H1 (cell line): ENCODE results near the gene ATP6V1G1. TPM values are rescaled to one million over a fixed set of nuclear protein-coding genes. Genes with fewer than 3 reads are reported as not detected.
A peak's percentile ranks its signal among the peaks of the same experiment; 100 is the strongest.

Source experiments
- CTCF ChIA-PET: fragments of 300-600 bp; sonication (Branson Sonifier 250); formaldehyde crosslinking; loops from one replicate; lab custom pipeline; 2021; ENCODE audit not compliant: partially characterized antibody; lab: Charles Lee
- POLR2A ChIA-PET: fragments of 300-600 bp; sonication (Branson Sonifier 250); formaldehyde crosslinking; loops from one replicate; lab custom pipeline; 2021; ENCODE audit warnings: inconsistent platforms; ENCODE audit not compliant: partially characterized antibody; lab: Charles Lee
- DNase-seq, 2 experiments: peaks; one replicate each; pipeline versions ENCODE4 v3.0.0 to v3.0.0-alpha.2; 2010 to 2022; ENCODE audit warnings: low spot score in 2 of 2, low read depth in 1 of 2, mixed read lengths in 1 of 2
- FAIRE-seq: peaks from 2 replicates; lab custom pipeline; 2011; peaks lifted over from hg19 to GRCh38; lab: Jason Lieb, UNC
- H2AFZ ChIP-seq: 2 replicates; pipeline ENCODE4 v1.8.1; 2012; ENCODE audit warnings: low read length, inconsistent platforms
- H2AK5ac ChIP-seq: 2 replicates; pipeline ENCODE4 v1.6.1; 2013; ENCODE audit warnings: low read depth, low read length
- H2BK120ac ChIP-seq: replicated peaks from 2 replicates; pipeline ENCODE3; 2013; ENCODE audit warnings: low read depth, low read length, inconsistent platforms
- H2BK12ac ChIP-seq: 2 replicates; pipeline ENCODE4 v1.6.1; 2013; ENCODE audit warnings: low read depth, low read length
- H2BK15ac ChIP-seq: 2 replicates; pipeline ENCODE4 v1.6.1; 2013; ENCODE audit warnings: low read length
- H2BK20ac ChIP-seq: 2 replicates; pipeline ENCODE4 v1.6.1; 2013; ENCODE audit warnings: low read length
- H2BK5ac ChIP-seq: 2 replicates; pipeline ENCODE4 v1.6.1; 2013; ENCODE audit warnings: low read depth, low read length
- H3K14ac ChIP-seq: 2 replicates; pipeline ENCODE4 v1.6.1; 2013; ENCODE audit warnings: inconsistent platforms; ENCODE audit not compliant: insufficient read length
- H3K18ac ChIP-seq: 2 replicates; pipeline ENCODE4 v1.6.1; 2013; ENCODE audit warnings: low read length; ENCODE audit errors: extremely low read depth
- H3K23ac ChIP-seq: 2 replicates; pipeline ENCODE4 v1.6.1; 2013; ENCODE audit warnings: inconsistent platforms; ENCODE audit not compliant: insufficient read length
- H3K23me2 ChIP-seq: 2 replicates; pipeline ENCODE4 v1.6.1; 2013; ENCODE audit warnings: low read depth, low read length
- H3K27ac ChIP-seq: 2 replicates; pipeline ENCODE4 v1.6.1; 2011; ENCODE audit warnings: low read depth, low read length, inconsistent platforms
- H3K27me3 ChIP-seq, 4 experiments: replicated peaks in 1 of 4; 1 replicate in 1 of 4; 2 replicates in 3 of 4; pipeline versions ENCODE4 v1.6.1 to v1.8.1; 2011 to 2013; ENCODE audit warnings: low read length in 3 of 4, mild to moderate bottlenecking in 3 of 4, inconsistent platforms in 2 of 4, mixed read lengths in 2 of 4, moderate library complexity in 1 of 4; ENCODE audit not compliant: control insufficient read depth in 3 of 4, insufficient read depth in 3 of 4; ENCODE audit errors: extremely low read depth in 1 of 4
- H3K36me3 ChIP-seq, 4 experiments: 2 replicates each; pipeline versions ENCODE4 v1.6.1 to v1.8.1; 2011 to 2013; ENCODE audit warnings: mild to moderate bottlenecking in 4 of 4, low read length in 3 of 4, moderate library complexity in 2 of 4, control low read depth in 1 of 4, inconsistent platforms in 1 of 4; ENCODE audit not compliant: insufficient read depth in 4 of 4, control insufficient read depth in 2 of 4
- H3K4ac ChIP-seq: replicated peaks from 2 replicates; pipeline ENCODE3; 2013; ENCODE audit warnings: low read length, low read depth, mixed read lengths, inconsistent platforms; ENCODE audit not compliant: insufficient read length
- H3K4me1 ChIP-seq, 4 experiments: replicated peaks in 1 of 4; 1 replicate in 1 of 4; 2 replicates in 3 of 4; pipeline versions ENCODE4 v1.6.1 to v1.8.1; 2011 to 2013; ENCODE audit warnings: low read length in 3 of 4, inconsistent platforms in 2 of 4, mixed read lengths in 1 of 4; ENCODE audit not compliant: insufficient read depth in 4 of 4, control insufficient read depth in 3 of 4
- H3K4me2 ChIP-seq, 2 experiments: 2 replicates each; pipeline versions ENCODE4 v1.6.1 to v1.8.1; 2011 to 2013; ENCODE audit warnings: low read depth in 2 of 2, low read length in 2 of 2, control low read depth in 1 of 2, inconsistent platforms in 1 of 2, mild to moderate bottlenecking in 1 of 2; ENCODE audit not compliant: insufficient read depth in 1 of 2
- H3K4me3 ChIP-seq, 4 experiments: fragments of 200-600, 300-600 bp in 1 of 4; sonication (generic), shearing (Covaris generic), sonication (Bioruptor Twin) in 1 of 4; 2 replicates each; pipeline versions ENCODE4 v1.5.1 to v1.8.1; 2011 to 2016; ENCODE audit warnings: low read length in 4 of 4, low read depth in 3 of 4, control low read depth in 2 of 4, inconsistent platforms in 2 of 4, mild to moderate bottlenecking in 2 of 4, mixed read lengths in 1 of 4, moderate library complexity in 1 of 4; ENCODE audit not compliant: insufficient read depth in 2 of 4; ENCODE audit errors: extremely low read depth in 1 of 4
- H3K56ac ChIP-seq: replicated peaks from 2 replicates; pipeline ENCODE3; 2013; ENCODE audit warnings: low read depth, mild to moderate bottlenecking, mixed read lengths, low read length, inconsistent platforms; ENCODE audit not compliant: insufficient read length
- H3K79me1 ChIP-seq: 2 replicates; pipeline ENCODE4 v1.6.1; 2013; ENCODE audit warnings: low read depth, low read length, control low read depth
- H3K79me2 ChIP-seq, 2 experiments: 2 replicates each; pipeline versions ENCODE4 v1.6.1 to v1.8.1; 2012 to 2013; ENCODE audit warnings: low read length in 2 of 2, mild to moderate bottlenecking in 2 of 2, inconsistent platforms in 1 of 2; ENCODE audit not compliant: insufficient read depth in 2 of 2, control insufficient read depth in 1 of 2
- H3K9ac ChIP-seq, 4 experiments: replicated peaks in 1 of 4; 1 replicate in 1 of 4; 2 replicates in 3 of 4; pipeline versions ENCODE4 v1.6.1 to v1.8.1; 2011 to 2013; ENCODE audit warnings: low read depth in 3 of 4, low read length in 3 of 4, control low read depth in 2 of 4, mild to moderate bottlenecking in 2 of 4, moderate library complexity in 2 of 4, inconsistent platforms in 1 of 4; ENCODE audit errors: extremely low read depth in 1 of 4
- H3K9me3 ChIP-seq, 2 experiments: 2 replicates each; pipeline versions ENCODE4 v1.6.1 to v1.8.1; 2012 to 2013; ENCODE audit warnings: mild to moderate bottlenecking in 2 of 2, moderate library complexity in 2 of 2, control low read depth in 1 of 2, inconsistent platforms in 1 of 2, low read depth in 1 of 2, low read length in 1 of 2, mixed read lengths in 1 of 2; ENCODE audit not compliant: insufficient read depth in 2 of 2
- H4K20me1 ChIP-seq, 2 experiments: replicated peaks in 1 of 2; 2 replicates each; pipeline versions ENCODE3 to v1.8.1; 2011 to 2013; ENCODE audit warnings: inconsistent platforms in 2 of 2, low read length in 2 of 2, mild to moderate bottlenecking in 1 of 2; ENCODE audit not compliant: insufficient read depth in 2 of 2, control insufficient read depth in 1 of 2
- H4K5ac ChIP-seq: 2 replicates; pipeline ENCODE4 v1.6.1; 2013; ENCODE audit warnings: low read length, low read depth, mixed read lengths, inconsistent platforms; ENCODE audit not compliant: insufficient read length
- H4K8ac ChIP-seq: 2 replicates; pipeline ENCODE4 v1.8.0; 2013; ENCODE audit warnings: mild to moderate bottlenecking, moderate library complexity, low read length, inconsistent platforms; ENCODE audit not compliant: insufficient read depth; ENCODE audit errors: extremely low read depth
- H4K91ac ChIP-seq: replicated peaks from 2 replicates; pipeline ENCODE3; 2013; ENCODE audit warnings: low read length, mixed read lengths, inconsistent platforms; ENCODE audit not compliant: insufficient read length
- RBBP5 ChIP-seq: IDR thresholded peaks from 2 replicates; pipeline ENCODE4 v1.7.1; 2012; ENCODE audit warnings: low read depth, mild to moderate bottlenecking, inconsistent platforms, low read length, moderate library complexity, borderline replicate concordance
- WGBS, 2 experiments: shearing (Covaris generic) in 1 of 2; methylation state at CpG; one replicate each; pipeline versions ENCODE4 v1.1.6 to v1.1.7; 2013 to 2015; ENCODE audit warnings: low lambda C conversion rate in 2 of 2, mixed read lengths in 2 of 2, inconsistent platforms in 1 of 2, low coverage in 1 of 2, missing lambda C conversion rate in 1 of 2; ENCODE audit not compliant: insufficient replicate concordance in 2 of 2, insufficient coverage in 1 of 2, insufficient read length in 1 of 2; ENCODE audit errors: extremely low coverage in 1 of 2, missing lambda C conversion rate in 1 of 2; 5-methylcytosine and 5-hydroxymethylcytosine counted together
- polyA plus RNA-seq, 7 experiments: library from polyadenylated mRNA; depleted of rRNA in 3 of 7; stranded (reverse) in 5 of 7; unstranded in 2 of 7; fragments of >200 nt in 5 of 7; fragments of 200-250 nt in 2 of 7; gene quantifications; 1 replicate in 5 of 7; 2 replicates in 1 of 7; 4 replicates in 1 of 7; pipeline versions ENCODE4 v1.2.1 to v1.2.3, GENCODE V29; 2011 to 2013; ENCODE audit warnings: missing spikeins in 2 of 7, mixed read lengths in 2 of 7
- total RNA-seq: library from RNA; stranded (reverse); fragmentation: NEBNext Ultra II Directional; extraction: Animal tissue kit (Norgen Biotek cat#: 25700); gene quantifications from 2 replicates; pipeline ENCODE4 v1.2.1, GENCODE V29; 2021

The ATP6V1G1 gene
- total and polyA plus RNA-seq, 2 of the 8 experiments (the other 6 are each of a cell fraction or from before 2014, with no cell fraction given): 112 to 124 TPM

DNA sequence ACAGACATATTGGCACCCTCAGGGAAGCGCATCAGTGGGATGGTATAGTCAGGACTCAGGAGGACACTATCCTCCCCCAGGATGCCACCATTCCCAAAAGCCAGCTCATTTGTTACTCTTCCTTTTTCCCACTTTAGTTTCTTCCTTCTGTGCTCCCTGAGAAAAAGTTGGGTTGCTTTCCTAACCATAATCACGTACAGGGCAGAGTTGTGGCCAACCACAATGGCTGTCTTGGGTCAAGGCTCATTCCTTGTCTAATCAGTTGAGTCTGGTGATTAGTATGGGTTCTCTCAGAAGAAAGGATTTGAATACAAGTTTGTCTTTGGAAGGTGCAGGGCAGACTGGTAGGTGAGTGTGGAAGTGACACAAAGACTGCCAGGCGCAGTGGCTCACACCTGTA lies 26.6 kb upstream of the ATP6V1G1 start:
- no peaks in the 10 kb centered on the region for H3K23me2 ChIP-seq
- H2BK20ac ChIP-seq: no peak overlapping the region
- no peaks in the 10 kb centered on the region for H3K79me2 ChIP-seq
- no peak overlapping the region for H2BK120ac ChIP-seq
- H3K4me3 ChIP-seq: no peak overlapping the region
- no peak for TF ChIP-seq RBBP5
- H3K27ac ChIP-seq: no peak overlapping the region
- H4K5ac ChIP-seq: no peak overlapping the region
- no peaks in the 10 kb centered on the region for H3K4me1 ChIP-seq
- peak overlapping the region; percentile 27 for H3K23ac ChIP-seq
- no peak overlapping the region for H2BK15ac ChIP-seq
- ChIA-PET CTCF (interaction anchor here (1.4 to 2.4 kb wide), 6 partner anchors 12 to 129 kb away, joined by 3 to 11 read pairs (median 5); no protein-coding TSS in a partner anchor), POLR2A (interaction anchor here (1.4 kb wide), 1 partner anchor 18 kb away, joined by 4 read pairs; no protein-coding TSS in a partner anchor)
- H2BK12ac ChIP-seq: no peak overlapping the region
- no peaks in the 10 kb centered on the region for H3K36me3 ChIP-seq
- no peak overlapping the region for H3K4me2 ChIP-seq
- no peaks in the 10 kb centered on the region for H4K20me1 ChIP-seq
- H4K91ac ChIP-seq: no peak overlapping the region
- no peak for FAIRE-seq
- H3K4ac ChIP-seq: no peak overlapping the region
- WGBS, 2 experiments: 88% methylated on average over 3 of the region's 3 CpGs; no CpG with 5 or more reads in 1 of the 2 experiments
- H3K27me3 ChIP-seq: no peaks in the 10 kb centered on the region
- no peak for DNase-seq
- H3K14ac ChIP-seq: no peak overlapping the region
- no peak overlapping the region for H2AK5ac ChIP-seq
- H2AFZ ChIP-seq: no peak overlapping the region
- no peaks in the 10 kb centered on the region for H3K79me1 ChIP-seq
- H3K9ac ChIP-seq: no peak overlapping the region
- no peak overlapping the region for H3K56ac ChIP-seq
- H4K8ac ChIP-seq: no peak overlapping the region
- no peaks in the 10 kb centered on the region for H3K9me3 ChIP-seq
- no peak overlapping the region for H2BK5ac ChIP-seq
- no peak overlapping the region for H3K18ac ChIP-seq
